ENCODE measurements around the gene NLRP5. TPM values are rescaled to one million over a fixed set of nuclear protein-coding genes. Genes with fewer than 3 reads are reported as not detected.
"Not testable (repeated sequence)": the region's sequence is repeated elsewhere in the genome, so short reads cannot be mapped to it uniquely, and the experiment has no call there.

NLRP5 gene
- total RNA-seq, 1 donor from 2014 or later: not detected

DNA sequence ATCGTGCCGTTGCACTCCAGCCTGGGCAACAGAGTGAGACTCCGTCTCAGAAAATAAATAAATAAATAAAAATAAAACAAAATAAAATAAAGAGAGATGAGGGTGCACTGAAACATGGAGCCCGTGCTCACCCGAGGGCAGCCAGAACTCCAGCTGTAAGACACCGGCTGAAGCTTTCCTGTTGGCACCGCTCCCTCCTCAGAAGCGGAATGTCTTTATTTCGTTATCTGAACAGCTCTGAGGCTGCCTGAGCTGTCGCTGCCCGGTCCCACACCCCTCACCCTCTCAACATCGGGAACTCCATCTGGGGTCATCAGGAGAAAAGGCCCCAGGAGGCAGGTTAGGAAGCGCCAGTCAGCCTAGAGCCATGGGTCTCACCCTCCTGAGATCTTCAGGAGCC is 110.1 kb downstream of the NLRP5 start:
- H3K9me3 ChIP-seq: no peaks in the 10 kb centered on the region
- intact Hi-C loops (cut with DNase I): no loop called here
- no peak overlapping the region for H3K4me3 ChIP-seq
- TF ChIP-seq POLR2A (IDR thresholded peaks at IDR 0.05): no peak
- no peak for DNase-seq (ENCODE audit: extremely low spot score in 2 of 2)
- H3K27me3 ChIP-seq: no peaks in the 10 kb centered on the region
- peaks cover under 1% of the 10 kb centered on the region for H3K4me1 ChIP-seq
- H3K27ac ChIP-seq: no peak overlapping the region
- peaks cover 0 to 7% of the 10 kb centered on the region in 2 donors for H3K36me3 ChIP-seq

- Histone ChIP-seq H3K27me3 (no peaks in the 10 kb centered on the region), H3K4me3 (no peak overlapping the region), H3K9me3 (no peaks in the 10 kb centered on the region), H3K4me1 (no peaks in the 10 kb centered on the region), H3K36me3 (peaks cover 0 to 7% of the 10 kb centered on the region in 2 donors), H3K27ac (no peak overlapping the region)
- TF ChIP-seq, protein P1, sequence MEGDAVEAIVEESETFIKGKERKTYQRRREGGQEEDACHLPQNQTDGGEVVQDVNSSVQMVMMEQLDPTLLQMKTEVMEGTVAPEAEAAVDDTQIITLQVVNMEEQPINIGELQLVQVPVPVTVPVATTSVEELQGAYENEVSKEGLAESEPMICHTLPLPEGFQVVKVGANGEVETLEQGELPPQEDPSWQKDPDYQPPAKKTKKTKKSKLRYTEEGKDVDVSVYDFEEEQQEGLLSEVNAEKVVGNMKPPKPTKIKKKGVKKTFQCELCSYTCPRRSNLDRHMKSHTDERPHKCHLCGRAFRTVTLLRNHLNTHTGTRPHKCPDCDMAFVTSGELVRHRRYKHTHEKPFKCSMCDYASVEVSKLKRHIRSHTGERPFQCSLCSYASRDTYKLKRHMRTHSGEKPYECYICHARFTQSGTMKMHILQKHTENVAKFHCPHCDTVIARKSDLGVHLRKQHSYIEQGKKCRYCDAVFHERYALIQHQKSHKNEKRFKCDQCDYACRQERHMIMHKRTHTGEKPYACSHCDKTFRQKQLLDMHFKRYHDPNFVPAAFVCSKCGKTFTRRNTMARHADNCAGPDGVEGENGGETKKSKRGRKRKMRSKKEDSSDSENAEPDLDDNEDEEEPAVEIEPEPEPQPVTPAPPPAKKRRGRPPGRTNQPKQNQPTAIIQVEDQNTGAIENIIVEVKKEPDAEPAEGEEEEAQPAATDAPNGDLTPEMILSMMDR (IDR thresholded peaks at IDR 0.05): no peak
- TF ChIP-seq POLR2AphosphoS5 (IDR thresholded peaks at IDR 0.05; ENCODE audit: insufficient read depth in 1 of 2, low read depth in 1 of 2) (no peak), POLR2A (IDR thresholded peaks at IDR 0.05) (no peak)
- intact Hi-C loops (cut with DNase I): no loop called here
- DNase-seq (ENCODE audit: extremely low spot score in 2 of 2): no peak
Observed at GRCh38 chr19:56097306-56097705, 110.7 kb downstream of the NLRP5 start.

- intact Hi-C loops (cut with DNase I): no loop called here
- Histone ChIP-seq H3K27ac (no peak overlapping the region), H3K4me3 (no peak overlapping the region), H3K9me3 (no peaks in the 10 kb centered on the region), H3K4me1 (no peaks in the 10 kb centered on the region), H3K36me3 (peaks cover 0 to 7% of the 10 kb centered on the region in 2 donors), H3K27me3 (no peaks in the 10 kb centered on the region)
- DNase-seq (ENCODE audit: extremely low spot score in 2 of 2): no peak
- TF ChIP-seq, protein P1 (IDR thresholded peaks at IDR 0.05): no peak
- TF ChIP-seq POLR2A (IDR thresholded peaks at IDR 0.05) (no peak), POLR2AphosphoS5 (IDR thresholded peaks at IDR 0.05; ENCODE audit: insufficient read depth in 1 of 2, low read depth in 1 of 2) (no peak)
Observed at GRCh38 chr19:56097776-56098175, 111.2 kb downstream of the NLRP5 start.

GRCh38 chr19:56098237-56098636 is 111.7 kb downstream of the NLRP5 start:
- H3K27ac ChIP-seq; H3K4me3 ChIP-seq; H3K36me3 ChIP-seq; H3K27me3 ChIP-seq; H3K9me3 ChIP-seq; H3K4me1 ChIP-seq; intact Hi-C loops (cut with DNase I); DNase-seq (ENCODE audit: extremely low spot score in 2 of 2): not testable (repeated sequence)

- H3K36me3 ChIP-seq: peaks cover 0 to 7% of the 10 kb centered on the region in 2 donors
- intact Hi-C loops (cut with DNase I): no loop called here
Observed at GRCh38 chr19:56098731-56099568, 112.4 kb downstream of the NLRP5 start.

More at GRCh38 chr19:56098731-56099568, 112.4 kb downstream of the NLRP5 start:
- DNase-seq (ENCODE audit: extremely low spot score in 2 of 2): no peak
- no peaks in the 10 kb centered on the region for H3K27me3 ChIP-seq
- no peaks in the 10 kb centered on the region for H3K4me1 ChIP-seq
- H3K4me3 ChIP-seq: no peak overlapping the region
- H3K27ac ChIP-seq: no peak overlapping the region
- H3K9me3 ChIP-seq: no peaks in the 10 kb centered on the region
- TF ChIP-seq, protein P1 (IDR thresholded peaks at IDR 0.05): no peak
- no peak for TF ChIP-seq POLR2A (IDR thresholded peaks at IDR 0.05)
- no peak for TF ChIP-seq POLR2AphosphoS5 (IDR thresholded peaks at IDR 0.05; ENCODE audit: insufficient read depth in 1 of 2, low read depth in 1 of 2)

Measured in vagina (tissue), 2 donors.